Activated CD4-positive, alpha-beta T cell treated with anti-CD3 and anti-CD28 coated beads, Interleukin-2, amount 50 U/mL, for 16 hours (primary cell): ENCODE results near the gene MTG2.

Experiments used
- DNase-seq: peaks from one replicate; pipeline ENCODE4 v3.0.0-alpha.2; 2020

The MTG2 gene, protein sequence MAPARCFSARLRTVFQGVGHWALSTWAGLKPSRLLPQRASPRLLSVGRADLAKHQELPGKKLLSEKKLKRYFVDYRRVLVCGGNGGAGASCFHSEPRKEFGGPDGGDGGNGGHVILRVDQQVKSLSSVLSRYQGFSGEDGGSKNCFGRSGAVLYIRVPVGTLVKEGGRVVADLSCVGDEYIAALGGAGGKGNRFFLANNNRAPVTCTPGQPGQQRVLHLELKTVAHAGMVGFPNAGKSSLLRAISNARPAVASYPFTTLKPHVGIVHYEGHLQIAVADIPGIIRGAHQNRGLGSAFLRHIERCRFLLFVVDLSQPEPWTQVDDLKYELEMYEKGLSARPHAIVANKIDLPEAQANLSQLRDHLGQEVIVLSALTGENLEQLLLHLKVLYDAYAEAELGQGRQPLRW

DNA sequence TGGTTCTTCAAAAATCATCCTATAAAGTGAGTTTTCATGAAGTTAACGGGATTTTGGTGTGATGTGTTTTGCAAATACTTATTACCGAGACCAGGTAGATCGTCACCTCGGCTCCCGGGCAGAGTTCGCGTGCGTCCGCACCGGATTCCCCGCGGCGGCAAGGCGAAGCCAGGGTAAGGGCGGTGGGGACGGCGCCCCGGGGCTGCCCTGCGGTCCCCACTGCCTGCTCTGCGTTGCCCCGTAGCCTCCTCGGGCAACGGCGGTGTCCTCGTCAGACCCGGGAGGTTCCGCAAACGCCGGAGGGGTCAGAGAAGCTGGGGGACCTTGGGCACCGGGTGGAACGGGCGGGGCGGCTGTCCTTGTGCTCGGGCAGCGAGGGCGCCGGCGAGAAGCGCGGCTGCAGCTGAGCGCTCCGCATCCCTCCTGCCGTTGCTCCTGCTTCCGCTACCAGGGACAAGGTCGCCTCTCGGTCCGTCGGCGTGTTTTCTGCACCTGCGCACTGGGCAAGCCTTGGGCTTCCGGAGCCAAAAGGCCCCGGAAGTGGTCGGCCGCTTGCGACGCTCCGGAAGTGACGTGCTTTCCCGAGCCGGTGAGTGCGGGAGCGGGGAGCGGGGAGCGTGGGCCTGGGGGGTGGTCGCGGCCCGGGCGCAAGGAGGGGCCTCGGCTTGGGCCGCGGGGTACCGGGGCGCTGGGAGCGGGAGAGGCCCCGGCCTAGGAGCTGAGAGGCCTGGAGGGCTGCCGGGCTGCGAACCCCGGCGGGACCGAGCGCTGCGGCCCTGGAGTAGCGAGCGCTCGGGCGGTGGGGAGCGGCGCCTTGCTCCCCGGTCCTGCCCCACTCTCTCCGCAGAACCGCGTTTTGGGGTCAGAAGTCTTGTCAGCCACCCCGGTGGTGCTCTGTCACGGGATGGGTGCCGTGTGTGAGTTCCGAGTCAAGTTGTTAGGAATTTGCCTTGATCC, at the start of gene MTG2:
TSS of gene MTG2 (plus strand) at position 560 of the 957 bp plus-strand sequence. CDS start 10,393 bp downstream, outside the sequence.
- peak; percentile 97 for DNase-seq

DNA sequence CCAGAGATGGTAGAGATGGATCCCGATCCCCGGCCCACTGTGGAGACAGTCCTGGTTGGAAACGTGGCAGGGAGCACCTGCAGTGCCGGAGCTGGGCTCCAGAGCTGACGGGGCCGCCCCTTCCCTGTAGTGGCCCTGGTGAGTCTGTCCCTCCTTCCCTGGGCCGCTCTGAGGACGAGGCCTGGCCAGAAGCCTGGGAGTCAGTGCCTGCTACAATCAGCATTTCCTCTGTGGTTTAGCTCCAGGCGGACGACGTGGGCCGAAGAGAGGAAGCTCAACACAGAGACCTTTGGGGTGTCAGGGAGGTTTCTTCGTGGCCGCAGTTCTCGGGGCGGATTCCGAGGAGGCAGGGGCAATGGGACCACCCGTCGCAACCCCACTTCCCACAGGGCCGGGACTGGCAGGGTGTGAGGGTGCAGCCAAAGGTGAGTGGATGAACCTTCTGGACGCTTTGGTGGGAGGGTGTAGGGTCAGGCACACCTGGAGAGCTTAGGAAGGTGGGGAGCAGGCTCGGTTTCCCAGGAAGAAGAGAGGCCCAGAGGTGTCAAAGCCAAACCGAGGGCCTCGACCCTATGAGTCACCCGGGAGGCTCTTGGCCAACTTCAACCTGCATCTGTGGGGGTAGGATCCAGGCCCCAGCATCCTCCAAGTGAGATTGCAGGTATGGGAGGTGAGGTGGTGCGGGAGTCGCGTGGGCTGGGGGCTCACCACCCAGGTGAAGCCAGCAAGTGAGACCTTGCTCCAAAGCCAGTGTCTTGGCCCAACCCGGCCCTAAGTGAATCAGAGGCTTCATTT, 49.6 kb upstream of the MTG2 start:
- no peak for DNase-seq

DNA sequence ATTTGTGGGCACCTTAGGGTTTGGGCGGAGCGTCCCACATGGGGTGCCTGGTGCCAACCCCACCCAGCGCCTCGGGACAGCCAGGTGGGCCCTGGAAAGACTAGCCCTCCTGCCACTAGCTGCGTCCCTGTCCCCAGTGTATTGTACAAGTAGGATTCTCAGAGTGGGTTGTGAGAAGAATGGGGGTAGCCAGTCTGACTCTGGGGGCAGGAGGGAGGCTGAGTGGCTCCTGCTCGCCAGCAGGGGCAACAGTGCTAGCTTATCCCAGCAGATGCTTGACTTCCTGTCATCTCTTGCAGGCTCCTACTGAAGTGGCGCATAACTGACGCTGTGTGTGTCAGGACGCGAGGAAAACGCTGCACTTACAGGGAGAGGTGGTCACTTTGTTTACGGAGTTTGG, 49.0 kb upstream of the MTG2 start:
- DNase-seq: no peak

DNA sequence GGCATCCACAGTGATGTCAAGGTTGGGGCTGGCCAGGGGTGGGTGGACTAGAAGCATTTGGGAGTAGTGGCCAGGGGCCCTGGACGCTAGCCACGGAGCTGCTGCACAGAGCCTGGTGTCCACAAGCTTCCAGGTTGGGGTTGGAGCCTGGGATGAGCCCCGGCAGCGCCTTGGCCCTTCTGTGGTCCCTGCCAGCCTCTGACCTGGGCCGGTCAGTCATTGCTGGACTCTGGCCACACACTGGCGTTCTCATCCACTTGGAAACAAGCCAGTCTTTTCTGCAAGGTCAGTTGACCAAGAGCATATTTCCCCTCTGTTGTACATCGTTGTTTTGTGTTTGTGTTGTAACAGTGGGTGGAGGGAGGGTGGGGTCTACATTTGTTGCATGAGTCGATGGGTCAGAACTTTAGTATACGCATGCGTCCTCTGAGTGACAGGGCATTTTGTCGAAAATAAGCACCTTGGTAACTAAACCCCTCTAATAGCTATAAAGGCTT, 48.0 kb upstream of the MTG2 start:
- no peak for DNase-seq

DNA sequence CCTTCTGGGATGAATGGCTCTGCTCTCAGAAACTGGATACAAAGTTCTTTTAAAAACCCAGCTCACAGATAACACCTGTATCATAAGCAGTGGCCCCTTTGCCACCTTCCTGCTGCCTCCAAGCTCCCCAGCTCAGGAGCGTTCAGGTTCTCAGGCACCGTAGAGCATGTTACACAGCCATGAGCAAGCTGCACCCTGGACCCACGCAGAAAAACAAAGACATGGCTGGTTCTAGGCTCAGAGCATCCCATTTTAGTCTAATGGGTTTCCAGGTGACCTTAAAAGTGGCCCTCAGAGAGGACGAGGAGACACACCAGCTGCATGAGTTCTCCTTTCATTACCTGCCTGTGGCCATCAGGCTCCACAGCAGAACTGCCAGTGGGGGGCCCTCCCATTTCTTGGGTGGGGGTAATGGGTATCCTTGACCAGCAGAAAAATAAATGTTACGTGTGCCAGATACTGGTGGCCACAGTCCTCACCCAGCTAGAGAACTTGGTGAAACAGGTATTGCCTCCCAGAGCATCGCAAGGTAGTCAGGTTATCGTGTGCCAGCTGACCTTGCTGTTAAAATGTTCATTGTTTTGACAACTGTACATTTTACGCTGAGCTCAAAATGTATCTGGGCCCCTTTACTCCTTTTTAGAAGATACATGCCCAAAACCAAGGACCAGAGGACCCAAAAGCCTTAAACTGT, 47.1 kb upstream of the MTG2 start:
- no peak for DNase-seq

DNA sequence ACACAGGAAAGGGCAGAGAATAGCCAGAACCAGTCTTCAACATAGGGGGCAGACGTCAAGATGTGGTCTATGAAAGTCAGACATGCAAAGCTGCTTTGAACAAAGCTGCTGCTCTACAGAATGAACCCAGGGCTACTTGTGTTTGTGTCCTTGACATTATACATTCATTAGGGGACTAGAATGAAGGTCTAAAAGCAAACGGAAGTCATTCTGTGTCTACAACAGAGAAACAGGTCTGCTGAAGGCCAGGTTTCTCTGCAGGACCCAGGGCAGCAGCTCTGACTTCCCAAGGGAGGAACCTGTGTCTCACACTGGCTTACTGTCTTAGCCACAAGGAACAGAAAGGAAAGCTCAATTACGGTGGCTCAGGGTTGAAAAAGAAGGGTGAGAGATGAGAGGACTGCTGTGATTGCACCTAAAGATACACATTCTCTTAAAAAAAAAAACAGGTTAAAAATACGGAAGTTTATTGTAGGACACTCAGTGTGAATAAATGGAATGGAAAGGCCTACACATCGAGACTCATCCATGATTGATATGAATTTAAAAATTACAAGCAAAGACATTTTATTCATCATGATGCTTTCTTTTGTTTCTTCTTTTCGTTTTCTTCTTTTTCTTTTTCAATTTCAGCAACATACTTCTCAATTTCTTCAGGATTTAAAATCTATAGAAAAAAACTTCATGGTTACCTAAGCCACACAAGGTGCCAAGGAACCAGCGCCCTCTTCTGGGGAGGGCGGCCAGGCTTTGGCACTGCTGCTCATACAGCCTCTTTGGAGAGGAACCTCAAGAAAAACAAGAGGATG, 46.3 kb upstream of the MTG2 start:
- DNase-seq: peak; percentile 58

DNA sequence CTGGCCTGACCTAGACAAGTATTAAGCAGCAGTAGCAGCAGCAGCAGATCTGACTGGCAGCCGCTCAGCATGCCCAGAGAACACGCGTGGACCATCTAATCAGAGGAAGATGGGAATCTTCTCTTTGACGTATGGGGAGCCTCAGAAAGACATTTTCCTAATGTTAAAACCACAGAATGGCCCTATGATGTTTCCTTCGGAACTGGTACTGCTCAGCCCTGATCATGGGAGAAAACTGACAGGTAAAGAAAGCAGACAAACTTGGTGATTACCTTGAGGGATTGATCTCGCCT, 45.8 kb upstream of the MTG2 start:
- no peak for DNase-seq

DNA sequence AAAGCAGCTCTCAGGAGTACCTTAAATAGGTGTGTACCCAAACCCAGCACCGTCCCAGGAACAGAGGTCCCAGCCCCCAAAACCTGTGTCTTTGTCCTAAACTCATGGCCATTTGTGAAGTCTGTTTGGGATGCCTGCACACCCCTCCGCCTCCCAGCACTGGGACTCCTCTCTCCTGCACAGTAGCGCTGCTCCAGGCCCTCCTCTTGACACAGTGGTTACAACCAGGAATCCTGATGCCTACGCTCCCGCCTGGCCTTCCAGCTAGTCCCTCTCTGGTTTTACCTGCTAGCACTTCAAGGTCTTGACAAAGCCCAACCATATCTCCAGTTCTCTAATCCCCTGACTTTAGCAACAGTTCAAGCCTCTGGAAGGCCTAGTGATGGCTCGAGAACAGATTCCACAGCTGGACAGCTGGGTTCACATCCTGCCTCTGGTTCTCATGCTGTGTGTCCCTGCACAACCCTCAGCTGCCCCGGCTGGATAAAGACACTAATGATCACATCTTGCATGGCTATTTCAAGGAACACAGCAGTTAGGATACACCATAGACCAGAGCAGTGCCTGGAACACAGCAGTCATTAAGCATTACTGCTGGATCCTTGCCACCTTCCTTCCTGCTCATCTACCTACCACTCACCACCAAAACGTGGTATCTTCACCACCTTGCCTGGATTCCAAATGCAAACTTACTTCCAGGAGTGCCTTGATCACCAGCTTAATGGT, 45.2 kb upstream of the MTG2 start:
- no peak for DNase-seq

DNA sequence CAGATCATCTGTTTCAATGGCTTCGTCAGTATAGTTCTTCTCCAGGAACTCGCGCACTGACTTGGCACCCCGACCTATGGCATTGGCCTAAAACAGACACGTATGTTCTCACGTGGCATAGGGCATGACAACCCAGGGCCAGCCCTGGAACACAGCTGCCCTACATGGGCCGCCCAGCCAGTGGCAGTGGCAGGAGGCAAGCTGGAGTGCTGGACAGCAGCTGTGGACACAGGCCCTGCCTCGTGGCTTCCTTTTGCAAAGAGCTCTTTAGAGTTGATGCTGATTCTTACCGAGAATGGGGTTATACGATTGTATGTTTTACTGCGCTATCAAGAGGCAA, 44.7 kb upstream of the MTG2 start:
- DNase-seq: no peak

DNA sequence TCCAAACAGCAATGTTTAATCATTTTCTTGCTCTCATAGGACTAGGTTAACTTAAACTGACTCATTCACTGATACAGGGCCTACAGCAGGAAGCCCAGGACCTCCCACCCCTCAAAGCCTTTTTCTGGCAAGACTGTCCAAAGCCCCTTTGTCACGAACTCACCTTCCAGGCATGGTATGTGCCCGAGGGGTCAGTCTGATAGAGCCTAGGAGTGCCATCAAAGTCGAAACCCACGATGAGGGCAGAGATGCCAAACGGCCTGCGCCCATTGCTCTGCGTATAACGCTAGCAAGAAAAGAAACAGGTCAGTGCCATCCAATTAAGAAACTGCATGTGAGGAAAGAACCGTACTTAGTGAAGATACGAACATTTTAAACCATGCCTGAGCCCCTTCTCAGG, 43.9 kb upstream of the MTG2 start:
- no peak for DNase-seq

DNA sequence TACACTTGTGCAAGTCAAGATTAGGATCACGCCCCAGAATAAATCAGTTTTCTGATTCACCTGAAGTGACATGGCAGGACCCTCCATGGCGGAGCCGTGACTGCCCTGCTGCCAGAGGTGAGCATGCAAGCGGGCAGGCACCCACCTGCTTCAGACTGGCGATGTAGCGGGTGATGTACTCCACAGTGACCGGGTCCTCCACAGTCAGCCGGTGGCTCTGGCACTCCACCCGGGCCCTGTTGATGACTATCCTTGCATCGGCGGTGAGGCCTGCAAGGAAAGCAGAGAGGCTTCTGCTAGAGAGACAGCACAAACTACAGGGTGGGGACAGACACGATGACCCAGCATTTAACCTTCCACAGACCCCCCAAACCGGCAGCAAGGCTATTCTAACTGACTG, 43.2 kb upstream of the MTG2 start:
- DNase-seq: no peak

DNA sequence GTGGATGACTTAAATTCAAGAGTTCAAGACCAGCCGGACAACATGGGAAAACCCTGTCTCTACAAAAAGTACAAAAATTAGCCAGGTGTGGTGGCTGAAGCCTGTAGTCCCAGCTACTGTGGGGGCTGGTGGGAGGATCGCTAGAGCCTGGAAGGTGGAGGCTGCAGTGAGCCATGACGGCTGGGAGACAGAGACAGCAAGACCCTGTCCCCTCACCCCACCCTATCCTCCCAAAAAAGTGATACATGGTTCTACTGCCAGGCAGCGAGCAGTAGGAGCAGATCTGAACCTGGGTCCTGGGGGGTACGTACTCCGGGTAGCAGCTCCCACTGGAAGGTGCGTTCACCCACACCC, 41.8 kb upstream of the MTG2 start:
- DNase-seq: no peak

DNA sequence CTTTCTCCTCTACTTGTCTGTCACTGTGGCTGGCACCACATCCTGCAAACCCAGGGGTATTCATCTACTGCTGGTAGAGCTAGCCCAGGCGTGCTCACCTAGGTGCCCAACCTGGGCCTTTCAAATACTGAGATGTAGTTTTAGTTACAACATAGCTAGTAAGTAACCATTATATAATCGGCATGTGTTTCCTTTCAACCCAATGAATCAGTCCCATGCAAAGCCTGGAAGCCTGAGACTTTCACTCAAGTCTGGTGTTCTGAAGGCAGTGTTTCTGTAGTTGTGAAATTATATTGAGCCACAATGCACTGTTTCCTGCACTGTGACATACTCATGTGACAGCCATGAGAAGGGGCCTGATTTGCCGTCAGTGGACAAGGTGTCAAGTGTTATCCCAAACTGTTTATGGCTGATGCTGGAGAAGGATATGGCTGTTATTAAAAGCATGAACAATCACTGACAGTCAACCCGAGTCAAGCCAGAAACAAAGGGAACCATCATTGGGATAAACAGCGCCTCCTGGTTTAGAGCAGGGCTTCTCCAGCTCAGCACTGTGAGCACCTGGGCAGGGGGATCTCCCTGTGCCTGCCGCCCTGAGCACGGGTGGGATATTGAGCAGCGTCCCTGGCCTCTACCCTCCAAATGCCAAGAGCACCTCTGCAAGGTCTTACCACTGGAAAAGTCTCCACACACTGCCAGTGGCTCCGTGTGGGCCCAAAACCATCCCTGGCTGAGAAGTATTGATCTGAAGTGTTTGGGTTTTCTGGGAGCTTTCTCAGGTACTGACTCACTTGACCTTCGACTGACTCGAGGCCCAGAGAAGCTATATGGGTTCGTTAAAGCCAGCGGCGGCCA, 41.2 kb upstream of the MTG2 start:
- peak; percentile 28 for DNase-seq

DNA sequence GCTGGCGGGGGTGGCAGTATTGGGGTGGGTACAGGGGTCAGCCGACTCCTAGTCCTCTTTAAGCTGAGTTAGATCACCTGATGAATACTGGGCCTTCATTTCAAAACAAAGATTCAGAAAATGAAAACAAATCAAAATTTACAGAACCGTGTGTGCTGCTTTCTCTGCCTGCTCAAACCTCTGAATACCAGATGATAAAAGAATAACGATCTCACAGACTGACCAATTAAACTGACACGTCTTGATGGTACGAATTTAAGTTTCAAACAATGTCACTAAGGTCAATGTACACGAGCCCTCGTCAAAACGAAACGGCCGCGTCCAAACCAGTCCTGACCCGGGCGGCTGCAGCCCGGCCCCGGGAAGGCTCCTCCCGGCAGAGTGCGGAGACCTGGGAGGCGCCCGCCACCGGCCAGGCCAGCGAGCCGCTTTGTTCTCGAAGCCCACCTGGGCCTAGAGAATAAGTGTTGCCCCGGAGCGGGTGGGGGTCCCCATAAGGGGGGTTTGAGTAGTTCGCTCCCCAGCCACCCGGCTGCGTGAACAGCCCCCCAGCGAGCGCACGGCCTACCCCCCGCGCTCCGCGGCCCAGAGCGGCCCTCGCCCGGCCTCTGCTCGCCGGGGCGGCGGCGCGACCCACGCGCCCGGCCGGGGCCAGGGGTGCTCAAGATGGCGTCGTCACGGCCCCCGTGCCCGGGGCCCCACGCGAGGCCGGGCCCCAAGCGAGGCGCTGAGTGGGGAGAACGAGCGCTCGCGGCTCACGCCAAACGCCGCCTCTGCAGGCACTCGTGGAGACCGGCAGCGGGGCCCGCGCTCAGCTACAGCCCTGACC, 40.4 kb upstream of the MTG2 start:
- DNase-seq: no peak

DNA sequence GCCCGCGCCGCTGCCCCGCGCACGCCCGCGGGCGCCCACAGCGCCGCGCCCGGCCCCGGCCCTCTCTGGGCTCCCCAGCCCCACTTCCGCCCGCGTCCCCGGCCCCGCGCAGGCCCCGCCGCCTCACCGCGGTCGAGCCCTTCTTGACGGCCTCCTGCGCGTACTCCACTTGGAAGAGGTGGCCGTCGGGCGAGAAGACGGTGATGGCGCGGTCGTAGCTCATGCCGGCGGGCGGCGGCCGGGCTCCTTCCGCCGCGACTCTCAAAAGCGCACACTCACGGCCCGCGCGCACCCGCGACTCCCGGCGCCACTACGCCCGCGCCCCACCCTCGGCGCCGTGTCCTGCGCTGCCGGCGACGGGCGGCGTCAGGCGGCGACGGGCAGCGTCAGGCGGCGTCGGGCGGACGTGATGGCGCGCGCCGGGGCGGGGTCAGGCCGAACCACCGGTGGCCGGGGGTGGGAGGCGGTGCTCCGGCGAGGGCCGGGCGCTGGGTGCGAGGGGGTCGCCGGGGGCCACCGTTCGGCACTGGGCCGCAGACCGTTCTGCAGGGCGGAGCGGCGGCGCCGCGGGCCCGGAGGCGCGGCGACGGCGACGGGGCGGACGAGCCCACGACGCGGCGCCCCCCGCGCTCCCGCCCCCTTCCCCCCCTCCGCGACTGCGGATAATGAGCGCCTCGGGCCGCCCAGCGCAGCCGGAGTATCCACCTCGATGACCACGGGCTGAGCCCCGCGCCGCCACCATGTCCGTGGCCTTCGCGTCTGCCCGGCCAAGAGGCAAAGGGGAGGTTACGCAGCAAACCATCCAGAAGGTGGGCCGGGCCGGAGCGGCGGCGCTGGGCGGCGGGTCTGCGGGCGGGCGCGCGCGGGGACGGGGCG, 39.5 kb upstream of the MTG2 start, which contains the start of the genes PSMA7 and SS18L1:
TSS of gene PSMA7 (minus strand) at position 314 of the 876 bp plus-strand sequence. CDS start at position 223, 91 bp downstream.
TSS of gene SS18L1 (plus strand) at position 689 of the 876 bp plus-strand sequence. CDS start at position 741, 52 bp downstream.
- DNase-seq: peak; percentile 85

DNA sequence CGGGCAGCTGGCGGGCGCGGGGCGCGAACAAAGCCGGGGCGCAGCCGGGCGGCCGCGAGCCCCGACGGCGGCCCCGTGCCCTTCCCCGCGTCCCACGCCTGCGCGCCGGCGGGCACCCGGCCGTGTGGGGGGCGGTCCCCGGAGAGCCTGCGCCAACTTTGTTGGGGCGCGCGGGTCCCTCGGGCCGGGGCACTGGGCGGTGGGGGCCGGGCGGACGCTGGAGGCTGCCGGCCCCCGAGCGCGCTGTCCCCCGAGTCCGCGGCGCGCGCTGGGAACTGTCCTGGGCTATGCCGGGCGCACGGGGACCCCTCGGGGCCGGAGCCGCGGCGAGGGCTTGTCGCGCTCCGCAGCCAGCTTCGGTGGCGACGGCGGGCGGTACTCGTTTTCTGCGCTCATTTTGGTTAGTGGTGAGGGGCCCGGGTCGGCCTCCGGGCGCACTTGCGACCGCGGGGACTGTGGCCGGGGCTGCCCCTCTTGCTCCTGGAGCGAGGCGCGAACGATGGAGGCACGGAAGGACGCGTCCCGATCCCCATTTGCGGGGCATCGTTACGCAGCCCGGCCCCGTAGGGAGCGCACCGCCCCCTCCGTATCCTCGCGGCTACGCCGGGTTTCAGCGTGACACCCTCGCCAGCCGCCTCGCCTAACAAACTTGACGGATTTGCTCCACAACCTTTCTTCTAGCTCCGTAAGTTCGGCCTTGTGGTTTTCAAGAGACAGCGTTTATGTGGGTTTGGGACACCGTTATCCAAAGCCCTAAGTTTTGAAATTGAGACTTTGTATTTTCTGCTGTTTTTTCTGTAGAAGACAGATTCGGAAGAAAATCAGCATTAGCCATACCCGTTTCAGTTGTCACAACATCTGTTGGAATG, 38.6 kb upstream of the MTG2 start:
- peak; percentile 73 for DNase-seq

DNA sequence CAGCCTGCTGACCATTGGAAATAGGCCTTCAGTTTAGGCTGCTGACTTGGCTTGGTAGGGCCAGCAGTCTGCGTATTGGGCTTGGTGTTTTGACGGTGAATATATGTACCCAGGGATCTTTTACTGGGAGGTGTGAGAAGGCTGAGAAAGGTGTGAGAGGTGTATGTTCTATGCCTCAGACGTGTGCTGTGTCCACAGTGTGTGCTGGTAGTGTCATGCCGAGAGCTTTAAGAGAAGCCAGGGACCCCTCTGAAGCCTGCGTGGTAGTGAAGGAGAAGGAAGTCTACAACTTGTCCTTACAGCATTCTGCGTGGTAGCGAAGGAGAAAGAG, 37.2 kb upstream of the MTG2 start:
- no peak for DNase-seq
